GM18517 (cell line): ENCODE results near the gene SERPINB8.

Source experiments
- ATAC-seq: cut with Tn5 transposase; IDR thresholded peaks from one replicate; pipeline ENCODE4 v1.9.1; 2021; ENCODE audit warnings: mild to moderate bottlenecking, moderate library complexity; ENCODE audit not compliant: unreplicated experiment

The SERPINB8 gene

GRCh38 chr18:63963615-63964256, 6.1 kb upstream of the SERPINB8 start:
- peak; percentile 77 for ATAC-seq

- ATAC-seq: no peak
Observed at GRCh38 chr18:63964908-63965307, 5.0 kb upstream of the SERPINB8 start.

- ATAC-seq: no peak
Observed at GRCh38 chr18:63965716-63966330, 4.1 kb upstream of the SERPINB8 start.

DNA sequence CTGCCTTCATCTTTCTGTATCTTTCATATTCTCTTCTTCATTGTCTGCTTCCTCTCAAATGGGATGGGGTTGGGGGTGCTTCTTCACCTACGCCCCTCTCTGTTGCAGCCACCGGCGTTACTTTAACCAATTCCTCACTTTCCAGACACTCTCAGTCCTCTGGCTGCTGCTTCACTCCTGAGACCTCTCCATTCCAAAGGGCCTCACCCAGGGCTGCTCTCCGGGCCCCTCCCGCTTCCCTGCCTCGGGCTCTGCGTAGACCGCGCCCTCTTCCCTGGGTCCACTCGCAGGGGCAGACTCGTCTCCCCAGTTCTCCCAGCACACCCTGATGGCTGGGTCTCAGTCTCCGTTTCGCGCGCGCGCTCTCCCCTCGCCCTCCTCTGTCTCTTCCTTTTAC, 926 bp downstream of the SERPINB8 start:
- no peak for ATAC-seq

GRCh38 chr18:63971320-63972001, 1.6 kb downstream of the SERPINB8 start:
- no peak for ATAC-seq

- no peak for ATAC-seq
Observed at GRCh38 chr18:63972002-63972376, 2.1 kb downstream of the SERPINB8 start.

- ATAC-seq: no peak
Observed at GRCh38 chr18:63974991-63975390, 5.1 kb downstream of the SERPINB8 start.

- ATAC-seq: no peak
Observed at GRCh38 chr18:63975628-63976027, 5.7 kb downstream of the SERPINB8 start.

GRCh38 chr18:63977040-63977439, 7.2 kb downstream of the SERPINB8 start:
- ATAC-seq: no peak

GRCh38 chr18:63979409-63979920, 9.6 kb downstream of the SERPINB8 start:
- ATAC-seq: peak; percentile 76

DNA sequence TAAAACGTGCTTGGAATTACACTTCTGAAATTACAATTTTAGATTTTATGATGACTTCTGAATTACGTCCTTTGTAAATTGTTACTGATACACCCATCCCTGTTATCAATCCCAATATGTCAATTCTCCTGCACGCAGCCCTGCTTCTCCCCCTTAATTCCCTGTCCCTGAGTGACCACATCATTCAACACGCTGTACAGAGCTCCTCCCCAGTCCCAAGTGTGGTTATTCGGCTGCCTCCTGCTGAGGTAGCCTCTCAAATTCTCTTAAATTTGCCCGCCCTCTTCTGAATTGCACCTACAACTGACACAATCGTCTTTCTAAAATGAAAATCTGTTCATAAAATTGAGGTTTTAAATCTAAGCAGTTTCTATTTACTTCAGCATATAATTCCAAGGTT, 10.1 kb downstream of the SERPINB8 start:
- ATAC-seq: no peak

GRCh38 chr18:63980896-63981460, 11.1 kb downstream of the SERPINB8 start:
- no peak for ATAC-seq

- ATAC-seq: no peak
Observed at GRCh38 chr18:63981719-63982118, 11.8 kb downstream of the SERPINB8 start.

- ATAC-seq: no peak
Observed at GRCh38 chr18:63982361-63982760, 12.5 kb downstream of the SERPINB8 start.

DNA sequence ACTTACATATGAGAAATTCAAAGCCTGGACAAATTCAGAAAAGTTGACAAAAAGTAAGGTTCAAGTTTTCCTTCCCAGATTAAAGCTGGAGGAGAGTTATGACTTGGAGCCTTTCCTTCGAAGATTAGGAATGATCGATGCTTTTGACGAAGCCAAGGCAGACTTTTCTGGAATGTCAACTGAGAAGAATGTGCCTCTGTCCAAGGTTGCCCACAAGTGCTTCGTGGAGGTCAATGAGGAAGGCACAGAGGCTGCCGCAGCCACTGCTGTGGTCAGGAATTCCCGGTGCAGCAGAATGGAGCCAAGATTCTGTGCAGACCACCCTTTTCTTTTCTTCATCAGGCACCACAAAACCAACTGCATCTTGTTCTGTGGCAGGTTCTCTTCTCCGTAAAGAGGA, 17.0 kb downstream of the SERPINB8 start:
- no peak for ATAC-seq

GRCh38 chr18:63987743-63988142, 17.9 kb downstream of the SERPINB8 start:
- no peak for ATAC-seq

DNA sequence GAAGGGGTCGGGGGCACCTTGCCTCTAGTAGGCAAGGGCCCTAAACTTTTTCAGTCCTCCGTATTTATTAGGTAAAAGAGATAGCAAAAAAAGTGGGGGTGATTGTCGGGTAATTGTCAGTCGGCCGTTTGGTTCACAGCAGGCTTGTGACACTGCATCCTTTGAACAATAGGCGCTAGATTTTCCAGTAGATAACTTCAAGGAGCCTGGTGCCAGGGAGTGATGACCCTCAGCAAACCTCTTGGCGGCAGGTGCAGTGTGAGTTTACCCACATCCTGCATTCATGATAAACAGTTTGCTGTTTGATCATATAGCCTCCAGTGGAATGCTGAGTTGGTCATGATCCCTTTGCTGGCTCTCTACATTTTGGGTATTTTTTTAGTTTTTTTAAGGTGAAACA, 22.9 kb downstream of the SERPINB8 start:
- ATAC-seq: no peak

- ATAC-seq: peak; percentile 60
Observed at GRCh38 chr18:63994783-63995399, 25.0 kb downstream of the SERPINB8 start.

DNA sequence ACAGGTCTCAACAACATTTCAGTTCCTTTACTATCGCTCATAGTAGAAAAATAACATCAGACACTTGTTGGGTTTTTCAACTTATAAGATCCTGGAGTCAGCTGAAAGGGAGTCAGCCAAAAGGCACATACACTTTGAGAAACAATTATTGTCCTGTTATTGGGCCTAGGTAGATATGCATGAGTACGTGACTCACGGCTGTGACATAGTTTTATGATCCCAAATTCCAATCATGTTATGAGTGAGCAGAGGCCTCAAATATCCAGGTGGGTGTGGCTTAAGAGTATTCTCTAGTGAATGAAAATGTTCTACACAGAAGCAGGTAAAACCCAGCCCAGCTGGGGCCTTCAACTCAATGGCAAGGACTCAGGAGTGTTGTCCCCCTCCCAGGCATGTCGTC, 27.2 kb downstream of the SERPINB8 start:
- ATAC-seq: no peak

GRCh38 chr18:63997606-63998005, 27.7 kb downstream of the SERPINB8 start:
- ATAC-seq: no peak

- ATAC-seq: no peak
Observed at GRCh38 chr18:63999871-64000270, 30.0 kb downstream of the SERPINB8 start.
